SU-DHL-6 (cell line): ENCODE data around the gene GDAP2.

Experiments
- H2AFZ ChIP-seq: fragments of 200-600 bp; sonication (generic); 2 replicates; pipeline ENCODE4 v1.6.1; 2014; ENCODE audit warnings: low read depth, mild to moderate bottlenecking, moderate library complexity, mixed read lengths, antibody characterized with exemption, low read length; ENCODE audit not compliant: severe bottlenecking
- H3F3A ChIP-seq: fragments of 200-600 bp; shearing (Covaris generic); 2 replicates; pipeline ENCODE4 v1.6.0; 2016; ENCODE audit warnings: antibody characterized with exemption, mild to moderate bottlenecking; ENCODE audit not compliant: insufficient read depth
- H3K27ac ChIP-seq: fragments of 200-600 bp; sonication (generic); 2 replicates; pipeline ENCODE4 v1.5.1; 2016; ENCODE audit warnings: low read depth, mild to moderate bottlenecking, low read length, moderate library complexity, mixed read lengths
- H3K27me3 ChIP-seq: fragments of 200-600 bp; sonication (generic), shearing (Covaris generic); 2 replicates; pipeline ENCODE4 v1.6.0; 2014; ENCODE audit warnings: mild to moderate bottlenecking, low read length
- H3K36me3 ChIP-seq: fragments of 200-600 bp; sonication (generic); 2 replicates; pipeline ENCODE4 v1.6.1; 2014; ENCODE audit warnings: mild to moderate bottlenecking, low read length, mixed read lengths
- H3K4me2 ChIP-seq: fragments of 300-600, 200-600 bp; shearing (Covaris generic), sonication (generic); 2 replicates; pipeline ENCODE4 v1.6.0; 2014; ENCODE audit warnings: low read length, low read depth, mild to moderate bottlenecking; ENCODE audit not compliant: poor library complexity, severe bottlenecking
- H3K4me3 ChIP-seq: fragments of 200-600 bp; sonication (generic); 2 replicates; pipeline ENCODE4 v1.5.1; 2014; ENCODE audit warnings: antibody characterized with exemption, low read length, mild to moderate bottlenecking, mixed read lengths; ENCODE audit not compliant: insufficient read depth, poor library complexity, severe bottlenecking
- H3K79me2 ChIP-seq: fragments of 200-600 bp; sonication (generic); 2 replicates; pipeline ENCODE4 v1.6.1; 2014; ENCODE audit warnings: mild to moderate bottlenecking, low read length, moderate library complexity; ENCODE audit not compliant: insufficient read depth
- H3K9ac ChIP-seq: fragments of 200-600 bp; sonication (generic); 2 replicates; pipeline ENCODE4 v1.7.0; 2014; ENCODE audit warnings: mild to moderate bottlenecking, low read length
- H3K9me2 ChIP-seq: fragments of 200-600 bp; sonication (generic); replicated peaks from 2 replicates; pipeline ENCODE4 v1.6.1; 2014; ENCODE audit warnings: low read length; ENCODE audit not compliant: insufficient read depth
- H3K9me3 ChIP-seq: fragments of 200-600 bp; sonication (generic); 2 replicates; pipeline ENCODE4 v1.6.1; 2014; ENCODE audit warnings: low read length, mixed read lengths; ENCODE audit not compliant: insufficient read depth
- H4K20me1 ChIP-seq: fragments of 200-600 bp; sonication (generic); 2 replicates; pipeline ENCODE4 v1.6.1; 2014; ENCODE audit warnings: low read depth, mild to moderate bottlenecking, antibody characterized with exemption, low read length, moderate library complexity, mixed read lengths
- CTCF ChIP-seq: fragments of 200-600 bp; sonication (generic); IDR thresholded peaks from one replicate; pipeline ENCODE4 v1.5.1; 2017; ENCODE audit warnings: antibody characterized with exemption, mild to moderate bottlenecking, low read length, moderate library complexity; ENCODE audit not compliant: insufficient read depth, poor library complexity, severe bottlenecking
- EZH2phosphoT487 ChIP-seq: fragments of 200-600 bp; sonication (generic), shearing (Covaris generic); conservative IDR thresholded peaks from 2 replicates; pipeline ENCODE4 v1.6.1; 2018; ENCODE audit warnings: mild to moderate bottlenecking, antibody characterized with exemption, low read length, moderate library complexity, mixed read lengths

GDAP2 gene

DNA sequence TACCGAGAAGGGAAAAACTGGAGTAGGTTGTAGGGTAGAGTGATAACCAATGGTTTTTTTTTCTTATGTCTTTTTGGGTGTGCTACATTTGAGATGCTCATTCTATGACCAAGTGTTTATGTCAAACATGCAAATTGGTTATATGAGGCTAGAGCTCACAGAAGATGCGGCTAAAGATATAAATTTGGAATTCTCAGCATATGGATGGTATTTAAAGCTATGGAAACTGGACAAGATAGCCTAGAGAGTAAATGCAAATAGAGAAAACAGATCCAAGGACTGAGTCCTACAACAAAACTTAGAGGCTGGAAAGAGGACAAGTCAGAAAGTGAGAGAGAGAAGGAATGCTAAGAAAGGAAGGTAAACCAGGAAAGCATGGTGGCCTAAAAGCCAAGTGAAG, 7.4 kb downstream of the GDAP2 start:
- H3K79me2 ChIP-seq: peaks cover 10% of the 10 kb centered on the region; the same call in 1 of the 2 replicates
- H3K27me3 ChIP-seq: no peaks in the 10 kb centered on the region
- no peak overlapping the region for H3K4me2 ChIP-seq
- H3K9me3 ChIP-seq: no peaks in the 10 kb centered on the region
- no peaks in the 10 kb centered on the region for H3F3A ChIP-seq
- H3K4me3 ChIP-seq: no peak overlapping the region
- H3K36me3 ChIP-seq: peaks cover 7% of the 10 kb centered on the region; the same call in 1 of the 2 replicates
- H3K27ac ChIP-seq: no peak overlapping the region
- TF ChIP-seq EZH2phosphoT487 (no peak), CTCF (no peak)
- no peak overlapping the region for H2AFZ ChIP-seq
- H4K20me1 ChIP-seq: peaks cover 18% of the 10 kb centered on the region; the same call in 1 of the 2 replicates
- no peaks in the 10 kb centered on the region for H3K9me2 ChIP-seq
- no peak overlapping the region for H3K9ac ChIP-seq

DNA sequence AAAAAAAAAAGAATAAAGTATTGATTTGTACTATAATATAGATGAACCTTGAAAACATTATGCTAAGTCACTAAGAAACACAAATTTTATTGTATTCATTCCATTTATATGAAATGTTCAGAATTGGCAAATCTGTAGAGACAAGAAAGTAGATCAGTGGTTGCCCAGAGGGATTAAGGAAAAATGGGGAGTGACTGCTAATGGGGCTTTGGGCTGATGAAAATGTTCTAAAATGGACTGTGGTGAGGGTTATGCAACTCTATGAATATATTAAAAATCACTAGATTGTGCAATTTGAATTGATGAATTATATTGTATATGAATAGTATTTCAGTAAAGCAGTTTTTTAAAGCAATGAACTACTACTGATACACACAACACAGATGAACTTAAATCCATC, 10.0 kb downstream of the GDAP2 start:
- Histone ChIP-seq H3F3A (no peaks in the 10 kb centered on the region), H3K36me3 (peaks cover 7% of the 10 kb centered on the region; the same call in 1 of the 2 replicates), H3K9me2 (no peaks in the 10 kb centered on the region), H4K20me1 (0 out of 2 replicates have a peak, but pooled peaks cover 4% of the 10 kb centered on the region), H3K4me2 (no peak overlapping the region), H3K9me3 (no peaks in the 10 kb centered on the region), H3K79me2 (no peaks in the 10 kb centered on the region), H3K27ac (no peak overlapping the region), H3K27me3 (no peaks in the 10 kb centered on the region), H3K9ac (no peak overlapping the region), H2AFZ (no peak overlapping the region), H3K4me3 (no peak overlapping the region)
- TF ChIP-seq CTCF (no peak), EZH2phosphoT487 (no peak)

GRCh38 chr1:117911051-117911450, 18.4 kb downstream of the GDAP2 start:
- no peak for TF ChIP-seq CTCF
- TF ChIP-seq EZH2phosphoT487: no peak
- Histone ChIP-seq H3K36me3 (peaks cover 10% of the 10 kb centered on the region; the same call in 1 of the 2 replicates), H3K9me3 (no peaks in the 10 kb centered on the region), H3F3A (no peaks in the 10 kb centered on the region), H3K4me3 (no peak overlapping the region), H3K4me2 (no peak overlapping the region), H3K27ac (no peak overlapping the region), H3K9ac (no peak overlapping the region), H3K79me2 (no peaks in the 10 kb centered on the region), H3K9me2 (no peaks in the 10 kb centered on the region), H4K20me1 (no peaks in the 10 kb centered on the region), H2AFZ (no peak overlapping the region), H3K27me3 (no peaks in the 10 kb centered on the region)
